Epithelial cell of esophagus (primary cell): ENCODE data around the gene RBM20.
A peak's percentile ranks its signal among the peaks of the same experiment; 100 is the strongest.

Experiments used
- DNase-seq: peaks from one replicate; pipeline ENCODE4 v3.0.0; 2010; ENCODE audit warnings: low read depth
- H3K4me3 ChIP-seq: 2 replicates; pipeline ENCODE4 v1.5.1; 2011; ENCODE audit warnings: mild to moderate bottlenecking, low read length, control low read depth
- TF ChIP-seq, protein P1 (sequence below): IDR thresholded peaks from 2 replicates; pipeline ENCODE4 v1.5.1; 2011; ENCODE audit warnings: low read depth, mild to moderate bottlenecking, low read length, control low read depth, inconsistent platforms; ENCODE audit not compliant: insufficient read depth; ENCODE audit errors: missing control alignments

RBM20 gene

DNA sequence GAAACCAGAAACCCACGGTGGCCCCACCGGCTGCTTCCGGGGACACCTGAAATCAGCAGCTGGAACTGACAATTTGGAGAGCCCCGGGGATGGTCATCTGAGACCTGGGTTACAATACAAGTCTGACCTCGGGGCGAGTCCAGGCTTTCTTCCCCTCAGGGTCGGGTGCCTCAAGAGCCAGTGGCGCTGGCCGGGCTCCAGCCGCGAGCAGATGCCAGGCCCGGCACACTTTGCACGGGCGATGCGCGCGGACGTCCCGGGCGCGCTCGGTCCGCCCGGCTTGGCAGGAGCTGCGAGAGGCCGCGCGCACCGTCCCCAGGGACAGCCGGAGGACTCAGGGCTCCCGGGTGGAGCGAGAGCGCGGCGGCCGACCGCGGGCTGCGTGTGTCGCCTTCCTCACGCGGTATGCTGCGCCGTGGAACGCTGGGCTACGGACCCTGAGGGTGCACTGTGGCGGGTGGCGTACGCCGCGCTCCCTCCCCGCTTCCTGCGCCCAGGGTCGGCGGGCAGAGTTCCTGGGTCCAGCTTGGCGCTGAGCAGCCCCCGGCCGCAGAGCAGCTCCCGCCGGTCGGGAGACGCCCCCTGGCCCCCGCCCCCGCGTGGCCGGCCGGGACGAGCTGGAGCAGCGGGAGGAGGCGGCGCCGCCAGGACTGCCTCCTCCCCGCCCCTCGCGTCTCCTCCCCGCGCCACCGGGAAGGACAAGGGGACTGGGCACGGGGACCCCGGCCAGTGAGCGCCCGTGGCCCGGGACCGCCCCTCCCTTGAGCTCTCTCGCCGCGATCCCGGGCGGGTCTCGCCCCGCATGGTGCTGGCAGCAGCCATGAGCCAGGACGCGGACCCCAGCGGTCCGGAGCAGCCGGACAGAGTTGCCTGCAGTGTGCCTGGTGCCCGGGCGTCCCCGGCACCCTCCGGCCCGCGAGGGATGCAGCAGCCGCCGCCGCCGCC is at the start of gene RBM20:
Gene RBM20, plus strand, starts transcription at position 684 of the 945 bp plus-strand sequence. Its CDS starts 119 bp downstream, at position 803.
- peak within 1 kb of the TSS; percentile 34 for H3K4me3 ChIP-seq
- TF ChIP-seq, protein P1, sequence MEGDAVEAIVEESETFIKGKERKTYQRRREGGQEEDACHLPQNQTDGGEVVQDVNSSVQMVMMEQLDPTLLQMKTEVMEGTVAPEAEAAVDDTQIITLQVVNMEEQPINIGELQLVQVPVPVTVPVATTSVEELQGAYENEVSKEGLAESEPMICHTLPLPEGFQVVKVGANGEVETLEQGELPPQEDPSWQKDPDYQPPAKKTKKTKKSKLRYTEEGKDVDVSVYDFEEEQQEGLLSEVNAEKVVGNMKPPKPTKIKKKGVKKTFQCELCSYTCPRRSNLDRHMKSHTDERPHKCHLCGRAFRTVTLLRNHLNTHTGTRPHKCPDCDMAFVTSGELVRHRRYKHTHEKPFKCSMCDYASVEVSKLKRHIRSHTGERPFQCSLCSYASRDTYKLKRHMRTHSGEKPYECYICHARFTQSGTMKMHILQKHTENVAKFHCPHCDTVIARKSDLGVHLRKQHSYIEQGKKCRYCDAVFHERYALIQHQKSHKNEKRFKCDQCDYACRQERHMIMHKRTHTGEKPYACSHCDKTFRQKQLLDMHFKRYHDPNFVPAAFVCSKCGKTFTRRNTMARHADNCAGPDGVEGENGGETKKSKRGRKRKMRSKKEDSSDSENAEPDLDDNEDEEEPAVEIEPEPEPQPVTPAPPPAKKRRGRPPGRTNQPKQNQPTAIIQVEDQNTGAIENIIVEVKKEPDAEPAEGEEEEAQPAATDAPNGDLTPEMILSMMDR: no peak
- peak; percentile 33 for DNase-seq

DNA sequence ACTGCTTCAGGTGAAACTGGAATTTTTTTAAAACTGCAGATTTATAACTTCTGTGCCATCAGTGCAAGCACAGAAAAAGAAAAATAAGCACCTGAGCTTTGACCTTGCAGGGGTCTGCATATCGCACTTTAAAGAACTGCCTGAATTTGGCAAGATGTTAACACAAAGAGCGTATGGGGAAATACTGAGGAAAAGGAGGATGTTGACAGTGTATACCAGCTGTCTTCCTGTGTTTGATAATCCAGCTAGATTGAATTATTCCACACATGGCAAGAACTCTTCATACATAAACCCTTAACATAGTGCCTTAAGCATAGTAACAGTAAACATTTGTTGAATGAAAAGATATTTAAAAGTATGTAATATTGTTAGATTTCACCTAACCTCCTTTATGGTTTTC is 46.7 kb upstream of the RBM20 start:
- H3K4me3 ChIP-seq: no peak overlapping the region
- TF ChIP-seq, protein P1: no peak
- no peak for DNase-seq

DNA sequence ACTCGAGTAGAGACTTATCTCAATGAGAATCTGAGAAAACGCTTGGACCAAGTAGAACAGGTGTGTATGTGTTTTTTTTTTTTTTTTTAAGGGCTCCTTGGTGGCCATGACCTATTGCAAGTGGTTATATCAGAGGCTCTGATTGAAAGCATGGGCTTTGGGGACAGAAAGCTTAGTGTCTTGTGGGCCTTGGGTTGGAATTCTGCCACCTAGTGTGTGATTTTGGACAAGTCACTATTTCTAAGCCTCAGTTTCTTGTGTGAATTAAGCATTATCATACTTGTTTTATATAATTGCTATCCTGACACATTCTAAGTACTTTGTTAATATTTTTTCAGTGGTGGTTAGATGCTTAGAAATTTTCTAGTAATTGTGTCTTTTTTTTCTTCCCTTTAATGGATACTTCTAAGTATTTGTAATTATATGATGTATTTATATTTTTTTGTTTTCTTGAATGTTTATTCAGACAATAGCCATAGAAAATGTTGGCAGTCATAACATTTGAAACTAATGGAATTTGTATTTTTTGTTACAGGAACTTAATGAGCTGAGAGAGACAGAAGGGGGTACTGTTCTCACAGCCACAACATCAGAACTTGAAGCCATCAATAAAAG is 43.5 kb upstream of the RBM20 start:
- H3K4me3 ChIP-seq: no peak overlapping the region
- TF ChIP-seq, protein P1: peak; percentile 63
- peak; percentile 70 for DNase-seq

DNA sequence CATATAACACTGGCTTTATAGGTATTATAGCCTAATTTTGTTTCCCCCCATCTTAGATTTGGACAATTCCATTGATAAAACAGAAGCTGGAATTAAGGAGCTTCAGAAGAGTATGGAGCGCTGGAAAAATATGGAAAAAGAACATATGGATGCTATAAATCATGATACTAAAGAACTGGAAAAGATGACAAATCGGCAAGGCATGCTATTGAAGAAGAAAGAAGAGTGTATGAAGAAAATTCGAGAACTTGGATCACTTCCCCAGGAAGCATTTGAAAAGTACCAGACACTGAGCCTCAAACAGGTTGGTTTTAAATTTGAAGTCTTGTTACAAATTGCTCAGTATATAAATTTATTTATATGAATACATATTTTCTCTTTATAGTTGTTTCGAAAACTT is 42.6 kb upstream of the RBM20 start:
- TF ChIP-seq, protein P1: no peak
- no peak overlapping the region for H3K4me3 ChIP-seq
- no peak for DNase-seq

DNA sequence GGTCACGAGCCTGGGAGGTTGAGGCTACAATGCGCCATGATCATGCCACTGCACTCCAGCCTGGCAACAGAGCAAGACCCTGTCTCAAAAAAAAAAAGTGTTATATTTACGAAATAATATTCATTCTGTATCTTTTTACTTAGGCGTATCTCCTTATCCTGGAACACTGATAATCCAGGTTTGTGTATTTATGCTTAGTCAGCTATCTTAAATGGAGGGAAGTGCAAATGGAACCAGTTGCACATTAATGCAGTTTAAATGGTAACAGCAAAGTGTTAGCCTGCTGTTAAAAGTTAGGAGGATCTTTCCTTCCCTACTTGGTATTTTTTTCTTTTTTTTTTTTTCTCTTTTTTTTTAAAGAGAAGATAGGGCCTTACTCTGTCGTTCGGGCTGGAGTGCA is 36.0 kb upstream of the RBM20 start:
- H3K4me3 ChIP-seq: no peak overlapping the region
- DNase-seq: no peak
- TF ChIP-seq, protein P1: no peak

DNA sequence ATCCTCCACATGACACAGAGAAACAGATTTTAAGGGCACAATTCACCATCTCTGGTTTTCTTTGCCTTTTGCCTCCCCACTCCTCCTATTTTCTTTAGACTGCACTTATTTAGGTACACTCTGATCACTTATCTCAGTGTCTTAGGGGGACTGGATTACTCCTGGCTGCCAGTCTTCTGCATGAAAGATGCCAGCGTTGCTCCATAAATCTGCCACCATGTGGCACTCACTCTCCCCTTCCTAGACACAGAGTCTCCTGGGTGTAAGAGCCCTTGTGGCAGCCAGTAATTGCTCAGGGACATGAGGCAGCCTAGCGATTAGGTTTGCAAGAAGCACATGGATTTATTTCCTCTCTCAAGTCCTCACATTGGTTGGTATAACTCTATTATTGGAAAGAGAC is 34.5 kb upstream of the RBM20 start:
- H3K4me3 ChIP-seq: no peak overlapping the region
- DNase-seq: peak; percentile 18
- TF ChIP-seq, protein P1: peak; percentile 26
